T-cell (primary cell): ENCODE results near the gene DUS2. TPM values are rescaled to one million over a fixed set of nuclear protein-coding genes. Genes with fewer than 3 reads are reported as not detected.
A peak's percentile ranks its signal among the peaks of the same experiment; 100 is the strongest.

Experiments
- ATAC-seq, 4 experiments: fragments of 200-7000 bp in 3 of 4; fragments of 150-1000 bp in 1 of 4; cut with Tn5 transposase; replicated peaks in 1 of 4; 1 replicate in 3 of 4; 2 replicates in 1 of 4; pipeline ENCODE4 v1.10.0; 2021; ENCODE audit warnings: moderate library complexity in 3 of 4, mild to moderate bottlenecking in 2 of 4, moderate number of reproducible peaks in 1 of 4
- CTCF ChIA-PET, 2 donors: fragments of 300-600 bp; sonication (Branson Sonifier 250); formaldehyde crosslinking; loops; one replicate each; lab custom pipeline; 2022; ENCODE audit warnings: antibody characterized with exemption in 2 of 2; lab: Charles Lee
- POLR2A ChIA-PET, 2 donors: fragments of 300-600 bp; sonication (Branson Sonifier 250); formaldehyde crosslinking; loops; one replicate each; lab custom pipeline; 2022; ENCODE audit warnings: antibody characterized with exemption in 2 of 2; lab: Charles Lee
- DNase-seq, 35 experiments: peaks; one replicate each; pipeline versions ENCODE4 v3.0.0 to v3.0.0-alpha.2; 2013 to 2023
- H3K27ac ChIP-seq: one replicate; pipeline ENCODE4 v1.5.1; 2013; ENCODE audit warnings: low read length
- H3K27me3 ChIP-seq, 2 experiments: replicated peaks in 1 of 2; 1 replicate in 1 of 2; 2 replicates in 1 of 2; pipeline versions ENCODE4 v1.6.1 to v1.7.0; 2013; ENCODE audit warnings: low read length in 1 of 2, mixed read lengths in 1 of 2; ENCODE audit not compliant: control insufficient read depth in 2 of 2, insufficient read depth in 2 of 2; ENCODE audit errors: extremely low read depth in 1 of 2
- H3K36me3 ChIP-seq, 2 donors: 1 replicate in 1 of 2; 2 replicates in 1 of 2; pipeline versions ENCODE4 v1.6.1 to v1.7.0; 2013; ENCODE audit warnings: low read length in 1 of 2; ENCODE audit not compliant: control insufficient read depth in 2 of 2, insufficient read depth in 1 of 2; ENCODE audit errors: extremely low read depth in 1 of 2
- H3K4me1 ChIP-seq, 2 experiments: 1 replicate in 1 of 2; 2 replicates in 1 of 2; pipeline versions ENCODE4 v1.6.1 to v1.7.0; 2013; ENCODE audit warnings: low read length in 2 of 2, mixed read lengths in 1 of 2; ENCODE audit not compliant: insufficient read depth in 2 of 2, control insufficient read depth in 1 of 2; ENCODE audit errors: extremely low read depth in 1 of 2
- H3K4me3 ChIP-seq, 2 donors: 1 replicate in 1 of 2; 2 replicates in 1 of 2; pipeline versions ENCODE4 v1.5.1 to v1.7.0; 2013; ENCODE audit warnings: mild to moderate bottlenecking in 2 of 2, low read length in 1 of 2, moderate library complexity in 1 of 2; ENCODE audit not compliant: control insufficient read depth in 1 of 2; ENCODE audit errors: extremely low read depth in 1 of 2
- H3K9me3 ChIP-seq: 2 replicates; pipeline ENCODE4 v1.7.0; 2013
- H3K27ac Mint-ChIP-seq, 2 donors: one replicate each; pipeline ENCODE4 v1.8.0; 2020 to 2021; ENCODE audit warnings: mild to moderate bottlenecking in 2 of 2, mixed read lengths in 2 of 2
- H3K27me3 Mint-ChIP-seq, 2 donors: one replicate each; pipeline ENCODE4 v1.8.0; 2021 to 2022; ENCODE audit warnings: mixed read lengths in 2 of 2
- H3K36me3 Mint-ChIP-seq: one replicate; pipeline ENCODE4 v1.8.0; 2021; ENCODE audit warnings: mixed read lengths
- H3K4me1 Mint-ChIP-seq, 3 donors: one replicate each; pipeline ENCODE4 v1.8.0; 2020 to 2022; ENCODE audit warnings: mixed read lengths in 3 of 3, mild to moderate bottlenecking in 1 of 3
- H3K4me3 Mint-ChIP-seq, 3 donors: one replicate each; pipeline ENCODE4 v1.8.0; 2020 to 2022; ENCODE audit warnings: mild to moderate bottlenecking in 3 of 3, mixed read lengths in 3 of 3, moderate library complexity in 3 of 3
- H3K9me3 Mint-ChIP-seq, 3 donors: one replicate each; pipeline ENCODE4 v1.8.0; 2020 to 2022; ENCODE audit warnings: mixed read lengths in 3 of 3
- WGBS: methylation state at CpG from one replicate; pipeline ENCODE4 v1.1.5; 2013; ENCODE audit warnings: missing lambda C conversion rate; ENCODE audit not compliant: insufficient coverage; 5-methylcytosine and 5-hydroxymethylcytosine counted together
- total RNA-seq, 35 experiments: library from RNA in 6 of 35; stranded (reverse) in 6 of 35; fragments of 120-200 nt in 1 of 35; gene quantifications; one replicate each; pipeline versions ENCODE4 v1.2.1 to v1.2.4 and lab custom pipeline; 2013 to 2026

DUS2 gene
- total RNA-seq, result 10 to 100 TPM; 14.5 to 19.4 (median 15.8) TPM
- 13.9 TPM for total RNA-seq (2013)
- 7.0 to 38.1 (median 12.2) reads per million in 29 experiments for total RNA-seq (lab: John Stamatoyannopoulos, UW)

DNA sequence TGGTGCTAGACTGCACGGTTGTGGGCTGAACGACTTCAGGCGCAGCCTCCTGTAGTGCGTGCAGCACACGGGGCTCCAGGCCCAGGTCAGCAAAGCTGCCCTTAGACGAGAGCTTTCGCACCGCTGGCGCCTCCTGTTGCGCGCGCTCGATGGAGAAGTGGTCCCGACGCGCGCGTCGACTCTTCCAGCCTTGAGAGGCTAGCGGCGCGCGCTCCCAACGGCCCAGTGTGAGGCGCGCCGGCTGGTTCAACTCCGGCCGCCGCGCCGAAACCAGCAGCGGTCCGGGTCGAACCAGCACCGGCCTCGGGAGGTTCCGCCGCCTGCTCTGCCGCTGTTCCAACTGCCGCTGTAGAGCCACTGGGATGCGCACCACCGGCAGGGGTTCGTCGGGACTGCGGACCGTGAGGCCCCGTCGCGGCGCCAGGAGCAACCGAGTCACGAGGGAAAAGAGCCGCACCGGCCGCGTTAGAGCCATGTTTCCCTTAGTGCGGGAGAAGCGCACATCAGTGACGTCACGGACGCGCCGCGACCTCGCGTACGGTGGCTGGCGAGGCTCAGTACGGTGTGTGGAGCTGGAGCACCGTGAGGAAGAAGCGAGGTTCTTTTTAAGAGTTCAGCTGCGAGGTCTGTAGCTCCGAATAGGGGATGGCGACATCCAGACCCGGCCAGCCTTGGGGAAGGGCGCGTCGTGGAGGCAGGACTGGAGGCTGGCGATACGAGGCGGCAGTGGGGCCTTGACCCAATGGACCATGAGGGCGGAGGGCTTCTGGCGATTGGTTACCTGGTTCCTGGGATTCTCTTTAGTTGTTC, at the start of gene DUS2, which contains the start of gene DDX28:
DUS2 (plus strand) TSS at position 557 of the 810 bp plus-strand sequence. CDS start 14,740 bp downstream, outside the sequence.
DDX28 (minus strand) TSS at position 505 of the 810 bp plus-strand sequence; CDS start at position 475, 30 bp downstream.
- peak within 1 kb of the TSS; percentile 64 for H3K27ac ChIP-seq
- WGBS, result under 1% methylated on average over 83 of the region's 84 CpGs
- H3K27me3 Mint-ChIP-seq, result no peaks in the 10 kb centered on the region
- CTCF ChIA-PET, result interaction anchor here (0.7 to 1.5 kb wide), 8 partner anchors 18 to 355 kb away, joined by 3 to 7 read pairs (median 3); partner anchors contain the start of gene DPEP2 (in 1 of the 2)
- H3K9me3 ChIP-seq, result no peaks in the 10 kb centered on the region
- peak within 1 kb of the TSS; percentile 98 to 99 for H3K27ac Mint-ChIP-seq
- H3K4me1 Mint-ChIP-seq, result peaks cover 30 to 37% (median 34%) of the 10 kb centered on the region in 3 donors
- ATAC-seq (peak; percentile 91 to 94 (median 92)), DNase-seq (peak; percentile 84 to 98 (median 92))
- peaks cover 11 to 30% of the 10 kb centered on the region in 2 experiments for H3K4me1 ChIP-seq
- H3K36me3 ChIP-seq, result peaks cover 0 to 32% of the 10 kb centered on the region in 2 donors
- H3K4me3 ChIP-seq, result peak within 1 kb of the TSS; percentile 85 to 97
- H3K4me3 Mint-ChIP-seq, result peak within 1 kb of the TSS; percentile 83 to 99 (median 93)
- peaks cover 18% of the 10 kb centered on the region for H3K36me3 Mint-ChIP-seq
- POLR2A ChIA-PET, result interaction anchor here (0.6 to 1.1 kb wide), 4 partner anchors 17 to 691 kb away, joined by 3 to 9 read pairs (median 3); partner anchors contain the start of gene DPEP2 (in 1 of the 2)
- no peaks in the 10 kb centered on the region for H3K9me3 Mint-ChIP-seq
- H3K27me3 ChIP-seq, result no peaks in the 10 kb centered on the region

GRCh38 chr16:67975321-67976105, 47.6 kb upstream of the DUS2 start:
- no peak overlapping the region for H3K27ac Mint-ChIP-seq
- no peaks in the 10 kb centered on the region for H3K4me1 ChIP-seq
- ATAC-seq (no peak), DNase-seq (no peak)
- no peaks in the 10 kb centered on the region for H3K36me3 Mint-ChIP-seq
- H3K4me1 Mint-ChIP-seq, result no peaks in the 10 kb centered on the region
- H3K36me3 ChIP-seq, result no peaks in the 10 kb centered on the region
- CTCF ChIA-PET, result no interaction called here
- peaks cover 0 to under 1% of the 10 kb centered on the region in 2 donors for H3K27me3 Mint-ChIP-seq
- no peak overlapping the region for H3K4me3 ChIP-seq
- WGBS, result 60% methylated on average over 8 of the region's 14 CpGs
- no peaks in the 10 kb centered on the region for H3K9me3 Mint-ChIP-seq
- no peak overlapping the region for H3K4me3 Mint-ChIP-seq
- no peaks in the 10 kb centered on the region for H3K9me3 ChIP-seq
- peaks cover 0 to 17% of the 10 kb centered on the region in 2 experiments for H3K27me3 ChIP-seq
- H3K27ac ChIP-seq, result no peak overlapping the region
- POLR2A ChIA-PET, result no interaction called here

DNA sequence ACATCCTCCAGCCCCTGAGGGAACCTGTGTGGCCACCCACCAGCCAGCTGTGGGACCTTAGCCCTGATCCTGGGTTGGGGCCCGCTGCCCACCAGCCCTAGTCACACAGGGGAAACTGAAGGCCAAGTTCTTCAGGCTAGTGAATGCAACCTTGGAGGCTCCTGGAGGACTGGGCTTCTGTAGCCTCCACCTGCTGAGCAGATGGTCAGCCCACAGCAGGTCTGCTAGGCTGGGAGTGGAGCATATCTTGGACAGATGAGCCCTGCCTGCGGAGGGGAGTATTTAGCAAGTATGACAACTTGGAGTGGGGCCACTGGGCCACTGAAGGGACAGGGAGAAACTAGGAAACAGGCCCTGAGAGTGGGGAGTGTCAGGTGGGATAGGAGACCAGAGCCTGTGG, 46.9 kb upstream of the DUS2 start:
- Histone ChIP-seq H3K27ac (no peak overlapping the region), H3K4me3 (no peak overlapping the region), H3K27me3 (peaks cover 0 to 17% of the 10 kb centered on the region in 2 experiments), H3K4me1 (no peaks in the 10 kb centered on the region), H3K36me3 (no peaks in the 10 kb centered on the region), H3K9me3 (no peaks in the 10 kb centered on the region)
- 85% methylated on average over 2 of the region's 2 CpGs for WGBS
- Mint-ChIP-seq H3K9me3 (no peaks in the 10 kb centered on the region), H3K4me3 (no peak overlapping the region), H3K27ac (peak overlapping the region in 1 of 2 donors; percentile 39), H3K4me1 (no peaks in the 10 kb centered on the region), H3K36me3 (no peaks in the 10 kb centered on the region), H3K27me3 (peaks cover 0 to 1% of the 10 kb centered on the region in 2 donors)
- ChIA-PET POLR2A (no interaction called here), CTCF (no interaction called here)
- no peak for ATAC-seq
- DNase-seq, result no peak

GRCh38 chr16:67977005-67977404, 46.1 kb upstream of the DUS2 start:
- WGBS, result 77% methylated on average over 4 of the region's 5 CpGs
- no peaks in the 10 kb centered on the region for H3K9me3 ChIP-seq
- Mint-ChIP-seq H3K36me3 (no peaks in the 10 kb centered on the region), H3K27ac (no peak overlapping the region), H3K27me3 (peaks cover 0 to 1% of the 10 kb centered on the region in 2 donors), H3K4me3 (no peak overlapping the region), H3K9me3 (no peaks in the 10 kb centered on the region), H3K4me1 (no peaks in the 10 kb centered on the region)
- no peak overlapping the region for H3K4me3 ChIP-seq
- no peak overlapping the region for H3K27ac ChIP-seq
- no peak for ATAC-seq
- ChIA-PET POLR2A (no interaction called here), CTCF (no interaction called here)
- peaks cover 0 to 17% of the 10 kb centered on the region in 2 experiments for H3K27me3 ChIP-seq
- no peaks in the 10 kb centered on the region for H3K36me3 ChIP-seq
- no peak for DNase-seq
- H3K4me1 ChIP-seq, result no peaks in the 10 kb centered on the region

GRCh38 chr16:67977469-67978227, 45.4 kb upstream of the DUS2 start:
- H3K4me3 Mint-ChIP-seq, result no peak overlapping the region
- H3K4me3 ChIP-seq, result no peak overlapping the region
- CTCF ChIA-PET, result interaction anchor here (0.5 to 0.6 kb wide), 2 partner anchors 28 to 162 kb away, joined by 3 to 7 read pairs; no protein-coding TSS in a partner anchor

More at GRCh38 chr16:67977469-67978227, 45.4 kb upstream of the DUS2 start:
- 78% methylated on average over 6 of the region's 9 CpGs for WGBS
- Mint-ChIP-seq H3K36me3 (no peaks in the 10 kb centered on the region), H3K4me1 (peaks cover under 1 to 3% (median 1%) of the 10 kb centered on the region in 3 donors), H3K27me3 (peaks cover 0 to 1% of the 10 kb centered on the region in 2 donors), H3K27ac (no peak overlapping the region), H3K9me3 (no peaks in the 10 kb centered on the region)
- Histone ChIP-seq H3K4me1 (no peaks in the 10 kb centered on the region), H3K27me3 (peaks cover 0 to 17% of the 10 kb centered on the region in 2 experiments), H3K36me3 (no peaks in the 10 kb centered on the region), H3K27ac (no peak overlapping the region), H3K9me3 (no peaks in the 10 kb centered on the region)
- ATAC-seq (no peak), DNase-seq (no peak)
- POLR2A ChIA-PET, result no interaction called here
